ENCODE results near the gene ABCB4. TPM values are rescaled to one million over a fixed set of nuclear protein-coding genes. Genes with fewer than 3 reads are reported as not detected.

The ABCB4 gene
- total and polyA plus RNA-seq, 2 experiments from 2014 or later, result 0.37 to 1.2 TPM

- H3K27me3 ChIP-seq, result no peaks in the 10 kb centered on the region
- TF ChIP-seq EZH2 (IDR thresholded peaks at IDR 0.05; ENCODE audit: borderline replicate concordance) (no peak), EZH2phosphoT487 (IDR thresholded peaks at IDR 0.05; ENCODE audit: low read depth, severe bottlenecking, unreplicated experiment) (no peak)
- TF ChIP-seq, protein P1, sequence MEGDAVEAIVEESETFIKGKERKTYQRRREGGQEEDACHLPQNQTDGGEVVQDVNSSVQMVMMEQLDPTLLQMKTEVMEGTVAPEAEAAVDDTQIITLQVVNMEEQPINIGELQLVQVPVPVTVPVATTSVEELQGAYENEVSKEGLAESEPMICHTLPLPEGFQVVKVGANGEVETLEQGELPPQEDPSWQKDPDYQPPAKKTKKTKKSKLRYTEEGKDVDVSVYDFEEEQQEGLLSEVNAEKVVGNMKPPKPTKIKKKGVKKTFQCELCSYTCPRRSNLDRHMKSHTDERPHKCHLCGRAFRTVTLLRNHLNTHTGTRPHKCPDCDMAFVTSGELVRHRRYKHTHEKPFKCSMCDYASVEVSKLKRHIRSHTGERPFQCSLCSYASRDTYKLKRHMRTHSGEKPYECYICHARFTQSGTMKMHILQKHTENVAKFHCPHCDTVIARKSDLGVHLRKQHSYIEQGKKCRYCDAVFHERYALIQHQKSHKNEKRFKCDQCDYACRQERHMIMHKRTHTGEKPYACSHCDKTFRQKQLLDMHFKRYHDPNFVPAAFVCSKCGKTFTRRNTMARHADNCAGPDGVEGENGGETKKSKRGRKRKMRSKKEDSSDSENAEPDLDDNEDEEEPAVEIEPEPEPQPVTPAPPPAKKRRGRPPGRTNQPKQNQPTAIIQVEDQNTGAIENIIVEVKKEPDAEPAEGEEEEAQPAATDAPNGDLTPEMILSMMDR (IDR thresholded peaks at IDR 0.05; ENCODE audit: poor library complexity), result no peak
- no peaks in the 10 kb centered on the region for H3K9me2 ChIP-seq (replicated peaks; ENCODE audit: insufficient read depth)
- no peak overlapping the region for H3K27ac ChIP-seq
- H3K4me2 ChIP-seq, result no peak overlapping the region
- 46% methylated on average over 2 of the region's 2 CpGs for WGBS (ENCODE audit: low lambda C conversion rate, missing lambda C conversion rate)
- no peaks in the 10 kb centered on the region for H3K4me1 ChIP-seq (ENCODE audit: insufficient read depth)
- H4K20me1 ChIP-seq (ENCODE audit: insufficient read depth, poor library complexity, severe bottlenecking), result no peaks in the 10 kb centered on the region
- H3K9me3 ChIP-seq (ENCODE audit: low read depth), result no peaks in the 10 kb centered on the region
- no peak overlapping the region for H3K4me3 ChIP-seq
- no peak for DNase-seq (ENCODE audit: low spot score)
- H3K79me2 ChIP-seq, result no peaks in the 10 kb centered on the region
- no peaks in the 10 kb centered on the region for H3K36me3 ChIP-seq (replicated peaks; ENCODE audit: insufficient read depth, low read depth)
- H2AFZ ChIP-seq, result no peak overlapping the region
These were observed 19.2 kb downstream of the ABCB4 start for GRCh38 chr7:87456247-87456646.

GRCh38 chr7:87452279-87452678, 23.2 kb downstream of the ABCB4 start:
- no peaks in the 10 kb centered on the region for H3K36me3 ChIP-seq (replicated peaks; ENCODE audit: insufficient read depth, low read depth)
- 66% methylated on average over 4 of the region's 4 CpGs for WGBS (ENCODE audit: low lambda C conversion rate, missing lambda C conversion rate)
- no peak for DNase-seq (ENCODE audit: low spot score)
- no peaks in the 10 kb centered on the region for H3K4me1 ChIP-seq (ENCODE audit: insufficient read depth)
- no peaks in the 10 kb centered on the region for H4K20me1 ChIP-seq (ENCODE audit: insufficient read depth, poor library complexity, severe bottlenecking)
- H3K79me2 ChIP-seq, result no peaks in the 10 kb centered on the region
- no peak overlapping the region for H3K27ac ChIP-seq
- no peak overlapping the region for H2AFZ ChIP-seq
- no peak overlapping the region for H3K4me3 ChIP-seq
- H3K9me2 ChIP-seq (replicated peaks; ENCODE audit: insufficient read depth), result no peaks in the 10 kb centered on the region
- H3K4me2 ChIP-seq, result no peak overlapping the region
- TF ChIP-seq, protein P1 (IDR thresholded peaks at IDR 0.05; ENCODE audit: poor library complexity), result peak; percentile 13
- no peak for TF ChIP-seq EZH2 (IDR thresholded peaks at IDR 0.05; ENCODE audit: borderline replicate concordance)
- no peaks in the 10 kb centered on the region for H3K9me3 ChIP-seq (ENCODE audit: low read depth)
- no peaks in the 10 kb centered on the region for H3K27me3 ChIP-seq

GRCh38 chr7:87451187-87451586, 24.3 kb downstream of the ABCB4 start:
- Histone ChIP-seq H3K4me2 (no peak overlapping the region), H3K9me3 (ENCODE audit: low read depth) (no peaks in the 10 kb centered on the region), H3K79me2 (no peaks in the 10 kb centered on the region), H3K36me3 (replicated peaks; ENCODE audit: insufficient read depth, low read depth) (no peaks in the 10 kb centered on the region), H4K20me1 (ENCODE audit: insufficient read depth, poor library complexity, severe bottlenecking) (no peaks in the 10 kb centered on the region), H3K27me3 (no peaks in the 10 kb centered on the region), H2AFZ (no peak overlapping the region), H3K4me1 (ENCODE audit: insufficient read depth) (no peaks in the 10 kb centered on the region), H3K4me3 (no peak overlapping the region), H3K9me2 (replicated peaks; ENCODE audit: insufficient read depth) (no peaks in the 10 kb centered on the region), H3K27ac (no peak overlapping the region)
- DNase-seq (ENCODE audit: low spot score), result no peak
- 95% methylated on average over 4 of the region's 4 CpGs for WGBS (ENCODE audit: low lambda C conversion rate, missing lambda C conversion rate)
- no peak for TF ChIP-seq EZH2 (IDR thresholded peaks at IDR 0.05; ENCODE audit: borderline replicate concordance)

DNA sequence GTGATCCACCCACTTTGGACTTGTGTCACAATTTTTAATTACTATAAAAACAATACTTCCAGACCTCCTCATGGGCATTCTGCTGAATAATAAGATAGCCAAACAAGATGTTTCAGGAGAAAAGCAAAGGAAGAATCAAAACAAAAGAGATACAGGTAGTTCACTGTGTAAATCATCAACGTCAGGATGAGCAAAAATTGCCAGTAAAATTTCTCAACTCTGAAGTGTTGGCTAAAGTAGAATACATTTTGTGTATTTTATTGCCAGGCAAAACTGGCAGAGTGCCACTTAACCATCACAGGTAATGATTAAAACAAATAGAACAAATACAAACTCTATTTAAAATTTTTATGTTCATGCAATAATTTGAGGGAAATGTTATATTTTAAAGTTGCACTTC, 24.8 kb downstream of the ABCB4 start:
- Histone ChIP-seq H3K4me3 (no peak overlapping the region), H3K4me1 (ENCODE audit: insufficient read depth) (no peaks in the 10 kb centered on the region), H3K27me3 (no peaks in the 10 kb centered on the region), H3K36me3 (replicated peaks; ENCODE audit: insufficient read depth, low read depth) (no peaks in the 10 kb centered on the region), H3K27ac (no peak overlapping the region), H3K4me2 (no peak overlapping the region), H2AFZ (no peak overlapping the region), H3K9me3 (ENCODE audit: low read depth) (no peaks in the 10 kb centered on the region), H4K20me1 (ENCODE audit: insufficient read depth, poor library complexity, severe bottlenecking) (no peaks in the 10 kb centered on the region), H3K79me2 (no peaks in the 10 kb centered on the region), H3K9me2 (replicated peaks; ENCODE audit: insufficient read depth) (no peaks in the 10 kb centered on the region)
- TF ChIP-seq, protein P1 (IDR thresholded peaks at IDR 0.05; ENCODE audit: poor library complexity), result no peak
- TF ChIP-seq EZH2 (IDR thresholded peaks at IDR 0.05; ENCODE audit: borderline replicate concordance), result no peak
- no peak for TF ChIP-seq EZH2phosphoT487 (IDR thresholded peaks at IDR 0.05; ENCODE audit: low read depth, severe bottlenecking, unreplicated experiment)
- WGBS (ENCODE audit: low lambda C conversion rate, missing lambda C conversion rate), result 77% methylated on average over 1 of the region's 1 CpG
- no peak for DNase-seq (ENCODE audit: low spot score)

All from hepatocyte (in vitro differentiated cells).